NCI-H226 (cell line): ENCODE data around the gene IL1B.

Experiments used
- DNase-seq: peaks from one replicate; pipeline ENCODE4 v3.0.0-alpha.2; 2015

Gene IL1B

DNA sequence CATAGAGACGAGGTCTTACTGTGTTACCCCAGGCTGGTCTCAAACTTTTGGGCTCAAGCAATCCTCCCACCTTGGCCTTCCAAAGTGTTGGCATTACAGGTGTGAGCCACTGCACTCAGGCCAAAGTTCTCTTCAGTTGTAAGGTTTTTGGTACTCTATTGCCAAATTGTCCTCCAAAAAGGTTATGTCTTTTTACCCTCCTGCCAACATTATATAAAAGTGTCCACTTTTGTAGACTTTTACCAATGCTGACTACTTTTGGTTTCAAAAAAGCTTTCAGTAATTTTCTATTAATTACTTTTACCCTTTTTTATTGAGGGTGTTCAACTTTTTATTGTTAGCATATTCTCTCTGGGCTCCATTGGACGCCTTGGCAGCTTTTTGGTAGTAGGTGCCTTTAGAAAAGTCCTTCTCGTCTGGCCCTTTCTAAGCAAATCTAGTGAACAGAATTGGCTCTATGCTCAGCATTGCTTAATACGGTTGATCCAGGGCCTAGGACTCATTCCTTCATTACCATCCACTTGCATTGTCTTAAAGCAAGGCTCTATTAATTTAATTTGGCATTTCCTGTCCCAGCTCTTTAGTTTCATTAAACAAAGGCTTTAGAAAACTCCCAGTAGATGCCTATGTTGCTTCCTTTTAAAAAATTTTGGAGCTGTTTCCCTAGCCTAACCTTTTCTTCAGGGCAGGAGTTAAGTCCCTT, 35.5 kb downstream of the IL1B start:
- no peak for DNase-seq

DNA sequence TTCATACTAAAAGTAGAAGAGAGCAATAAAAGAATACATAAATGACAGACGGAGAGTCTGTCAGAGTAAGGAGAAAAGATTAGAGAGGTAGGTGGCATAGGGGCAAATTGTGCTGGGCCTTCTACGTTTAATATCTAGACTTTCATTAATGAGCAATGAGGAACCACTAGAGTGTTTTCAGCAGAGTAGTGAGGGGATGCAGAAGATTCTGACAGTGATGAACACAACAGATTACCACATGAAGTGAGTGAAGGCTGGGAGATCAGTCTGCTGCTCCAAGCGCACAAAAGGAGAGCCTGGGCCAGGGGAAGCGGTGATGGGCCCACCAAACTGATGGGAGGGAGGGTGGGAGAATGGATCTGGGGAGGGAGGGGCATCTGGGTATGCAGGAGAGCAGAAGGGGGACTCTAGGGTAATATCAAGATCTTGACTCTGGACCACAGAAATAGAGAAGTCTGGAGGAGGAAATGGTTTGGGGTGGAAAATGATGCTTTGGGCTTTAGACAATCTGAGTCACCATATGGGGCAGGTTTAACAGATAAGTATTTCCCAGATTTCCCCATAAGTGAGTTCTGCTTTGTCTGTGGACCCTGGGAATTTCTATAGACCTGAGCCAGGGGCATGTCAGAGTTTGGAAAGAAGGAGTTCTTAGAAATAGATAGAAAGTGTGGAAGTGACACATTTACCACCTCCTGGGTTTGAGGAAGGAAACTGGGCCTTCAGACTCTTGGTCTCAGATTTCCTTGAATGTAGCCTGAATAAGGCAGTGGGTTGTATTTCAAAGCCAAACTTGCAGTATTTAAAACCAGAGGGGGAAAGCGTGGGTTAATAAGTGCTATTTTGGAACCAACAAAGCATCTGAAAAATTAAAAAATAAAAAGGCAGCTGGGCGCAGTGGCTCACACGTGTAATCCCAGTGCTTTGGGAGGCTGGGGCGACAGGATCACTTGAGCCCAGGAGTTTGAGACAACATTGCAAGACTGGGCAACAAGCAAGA, 37.3 kb downstream of the IL1B start:
- peak; percentile 42 for DNase-seq

DNA sequence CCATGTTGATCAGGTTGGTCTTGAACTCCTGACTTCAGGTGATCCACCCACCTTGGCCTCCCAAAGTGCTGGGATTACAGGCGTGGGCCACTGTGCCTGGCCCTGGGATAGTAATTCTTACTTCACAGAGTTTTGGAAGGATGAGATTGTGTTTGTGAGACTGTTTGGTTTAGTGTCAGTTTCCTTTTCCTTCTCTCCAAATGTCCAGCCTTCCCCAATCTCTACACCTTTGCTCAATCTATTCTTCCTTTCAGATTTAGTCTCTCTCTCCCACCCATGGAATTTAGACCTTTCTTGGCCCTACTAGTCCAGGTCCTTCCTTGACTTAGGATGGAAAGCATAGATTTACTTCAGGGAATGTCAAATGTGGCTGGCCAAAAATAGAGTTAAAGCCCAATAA, 40.1 kb downstream of the IL1B start:
- DNase-seq: no peak

DNA sequence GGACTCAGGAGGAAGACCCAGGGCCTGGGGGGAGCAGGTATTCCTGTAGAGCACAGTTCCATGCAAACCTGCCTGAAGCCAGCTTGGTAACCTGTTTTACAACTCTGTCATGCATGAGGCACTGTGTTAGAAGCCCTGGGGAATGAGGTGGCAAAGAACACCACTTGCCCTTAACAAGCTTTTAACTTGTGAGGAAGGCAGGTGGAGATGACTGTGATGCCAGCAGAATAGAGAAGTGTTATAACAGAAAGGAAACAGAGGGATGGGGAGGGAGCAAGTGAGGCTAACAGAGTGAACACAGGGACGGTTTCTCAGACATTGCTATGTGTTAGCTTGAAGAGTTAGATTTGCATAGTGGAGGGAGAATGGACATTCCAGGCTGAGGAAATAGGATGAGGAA, 40.8 kb downstream of the IL1B start:
- DNase-seq: no peak

DNA sequence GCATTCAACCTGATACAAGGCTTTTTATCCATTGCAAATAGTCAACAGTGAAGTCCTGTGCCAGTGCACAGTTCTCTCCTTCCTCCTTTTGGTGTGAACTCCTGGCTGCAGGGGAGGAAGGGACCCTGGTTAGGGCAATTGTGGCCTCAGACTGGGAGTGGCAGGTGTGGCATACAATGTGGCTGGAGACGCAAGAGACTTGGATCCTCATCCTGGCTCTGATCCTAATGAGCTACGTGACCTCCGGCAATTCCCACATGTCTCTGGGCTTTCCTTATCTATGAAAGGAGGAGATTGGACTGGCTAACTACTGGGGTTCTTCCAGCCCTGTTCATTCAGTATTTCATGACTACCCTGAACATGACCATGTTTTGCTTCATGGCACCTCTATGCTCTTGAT, 41.7 kb downstream of the IL1B start:
- DNase-seq: peak; percentile 69

DNA sequence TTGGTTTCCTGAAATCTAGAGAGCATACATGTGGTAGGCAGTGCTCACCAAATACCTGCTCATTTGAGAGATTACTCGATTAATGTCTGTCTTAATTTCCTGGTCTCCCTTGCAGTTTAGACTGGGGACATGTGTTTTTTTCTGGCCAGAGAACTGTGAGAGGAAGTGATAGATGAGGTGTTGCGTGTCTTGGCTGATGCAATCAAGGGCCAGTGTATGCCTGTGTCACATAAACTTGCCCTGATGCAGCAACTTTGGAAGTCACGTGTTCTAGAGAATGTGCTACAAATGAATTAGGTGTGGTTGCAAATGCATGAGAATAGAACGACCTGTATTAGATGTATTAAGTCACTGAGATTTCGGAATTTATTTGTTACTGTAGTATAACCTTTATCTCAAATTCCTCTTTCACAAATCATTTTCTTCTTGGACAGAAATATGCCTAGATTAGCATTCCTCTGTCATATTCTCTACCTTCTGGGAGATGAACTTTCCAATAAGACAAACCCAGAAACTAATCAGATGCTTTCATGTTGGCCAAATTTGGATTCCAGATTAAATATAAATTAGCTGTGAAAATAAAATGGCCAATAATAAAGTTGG, 42.3 kb downstream of the IL1B start:
- peak; percentile 92 for DNase-seq

DNA sequence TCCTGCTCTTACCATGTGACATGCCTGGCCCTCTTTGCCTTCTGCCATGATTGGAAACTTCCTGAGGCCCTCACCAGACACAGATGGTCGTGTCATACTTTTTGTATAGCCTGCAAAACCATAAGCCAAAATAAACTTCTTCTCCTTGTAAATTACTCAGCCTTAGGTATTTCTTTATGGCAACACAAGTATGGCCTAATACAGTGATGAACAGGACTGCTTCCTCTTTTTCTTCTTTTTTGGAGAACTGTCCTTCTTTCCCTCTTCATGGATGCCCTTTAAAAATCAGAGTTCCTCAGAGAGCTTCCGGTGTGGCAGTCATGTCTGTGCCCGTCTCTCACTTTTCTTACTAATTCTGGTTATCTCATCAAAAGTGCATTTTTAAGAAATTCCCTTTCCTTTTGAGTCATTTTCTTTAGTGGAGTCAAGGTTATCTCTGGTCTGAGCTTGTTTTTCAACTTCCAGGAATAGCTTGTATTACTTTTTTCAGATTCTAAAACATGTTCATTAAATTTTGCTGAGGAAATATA, 43.1 kb downstream of the IL1B start:
- DNase-seq: peak; percentile 45

DNA sequence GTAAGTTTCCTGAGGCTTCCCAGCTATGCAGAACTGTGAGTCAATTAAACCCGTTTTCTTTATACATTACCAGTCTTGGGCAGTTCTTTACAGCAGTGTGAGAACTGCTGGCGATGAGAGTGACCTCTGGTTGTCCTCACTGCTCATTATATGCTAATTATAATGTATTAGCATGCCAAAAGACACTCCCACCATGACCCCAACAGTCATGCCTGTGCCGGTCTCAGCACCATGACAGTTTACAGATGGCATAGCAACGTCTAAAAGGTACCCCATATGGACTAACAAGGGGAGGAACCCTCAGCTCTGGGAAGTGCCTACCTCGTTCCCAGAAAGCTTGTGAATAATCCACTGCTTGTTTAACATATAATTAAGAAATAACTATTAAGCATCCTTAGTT, 44.2 kb downstream of the IL1B start:
- DNase-seq: no peak

DNA sequence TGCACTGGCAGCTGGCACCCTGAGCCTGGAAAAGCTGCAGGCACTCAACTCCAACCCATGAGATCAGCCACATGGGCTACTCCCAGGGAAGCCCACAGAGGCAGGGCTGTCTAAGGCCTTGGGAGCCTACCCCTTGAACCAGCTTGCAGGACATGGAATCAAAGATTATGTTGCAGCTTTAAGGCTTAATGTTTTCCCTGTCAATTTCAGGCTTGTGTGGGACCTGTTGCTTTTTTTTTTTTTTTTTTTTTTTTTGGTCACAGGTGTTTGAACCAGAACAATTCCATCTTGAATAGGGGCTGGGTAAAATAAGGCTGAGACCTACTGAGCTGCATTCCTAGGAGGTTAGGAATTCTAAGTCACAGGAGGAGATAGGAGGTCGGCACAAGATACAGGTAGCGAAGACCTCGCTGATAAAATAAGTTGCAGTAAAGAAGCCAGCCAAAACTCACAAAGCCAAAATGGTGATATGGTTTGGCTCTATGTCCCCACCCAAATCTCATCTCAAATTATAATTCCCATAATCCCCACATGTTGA, 44.8 kb downstream of the IL1B start:
- DNase-seq: no peak

DNA sequence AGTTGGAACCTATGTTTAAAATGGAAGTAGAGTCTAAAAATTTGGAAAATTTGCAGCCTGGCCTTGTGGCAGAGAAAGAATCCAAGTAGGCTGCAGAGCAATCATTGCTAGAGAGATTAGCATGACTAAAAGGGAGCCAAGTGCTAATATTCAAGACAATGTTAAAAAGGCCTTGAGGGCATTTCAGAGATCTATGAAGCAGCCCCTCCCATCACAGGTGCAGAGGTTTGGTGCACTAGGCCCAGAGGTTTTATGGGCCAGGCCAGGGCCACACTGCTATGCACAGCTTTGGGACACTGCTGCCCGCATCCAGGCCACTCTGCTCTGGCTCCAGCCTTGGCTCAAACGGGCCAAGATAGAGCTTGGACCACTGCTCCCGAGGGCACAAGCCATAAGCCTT, 45.6 kb downstream of the IL1B start:
- no peak for DNase-seq

DNA sequence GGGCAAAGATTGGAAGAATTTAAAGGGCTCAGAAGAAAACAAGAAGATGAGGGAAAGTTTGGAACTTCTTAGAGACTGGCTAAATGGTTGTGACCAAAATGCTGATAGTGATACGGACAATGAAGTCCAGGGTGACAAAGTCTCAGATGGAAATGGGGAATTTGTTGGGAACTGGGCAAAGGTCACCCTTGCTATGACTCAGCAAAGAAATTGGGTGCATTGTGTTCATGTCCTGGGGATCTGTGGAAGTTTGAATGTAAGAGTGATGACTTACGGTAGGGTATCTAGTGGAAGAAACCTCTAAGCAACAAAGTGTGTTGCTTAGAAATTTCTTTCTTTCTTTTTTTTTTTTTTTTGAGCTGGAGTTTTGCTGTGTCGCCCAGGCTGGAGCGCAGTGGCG, 46.3 kb downstream of the IL1B start:
- DNase-seq: no peak

DNA sequence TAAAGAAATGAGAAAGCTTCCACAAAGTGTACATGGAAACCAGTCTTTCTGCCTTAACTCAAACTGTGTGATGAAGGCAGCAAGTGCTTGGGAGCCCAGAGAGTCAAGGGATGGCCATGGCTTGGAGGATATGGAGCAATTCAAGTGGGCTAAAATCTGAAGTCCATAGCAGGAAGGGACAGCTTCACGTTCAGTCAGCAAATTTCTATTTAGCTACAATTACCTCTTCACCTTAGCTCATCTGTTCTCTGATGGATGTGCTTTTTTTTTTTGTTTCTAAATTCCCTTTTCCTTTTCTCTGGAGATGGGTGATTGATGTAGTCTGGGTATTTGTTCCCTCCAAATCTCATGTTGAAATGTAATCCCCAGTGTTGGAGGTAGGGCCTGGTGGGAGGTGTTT, 47.4 kb downstream of the IL1B start:
- no peak for DNase-seq

DNA sequence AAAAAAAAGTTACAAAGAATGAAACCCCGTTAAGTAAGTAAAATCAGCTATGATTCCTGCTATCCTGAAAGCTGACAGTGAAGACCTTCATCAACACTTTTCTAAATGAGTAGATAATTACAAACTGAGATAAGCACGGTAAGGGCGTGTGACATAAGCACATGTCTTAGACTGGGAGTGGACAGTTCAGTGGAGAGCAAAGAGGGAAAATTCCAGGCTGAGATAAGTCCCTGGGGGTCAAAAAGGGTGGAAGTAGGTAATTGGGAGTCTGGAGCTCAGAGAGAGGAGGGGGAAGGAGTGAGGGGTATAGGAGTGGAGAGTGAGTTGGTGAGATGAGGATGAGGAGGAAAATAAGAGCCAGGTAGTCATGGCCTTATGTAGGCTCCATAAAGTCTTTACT, 47.9 kb downstream of the IL1B start:
- no peak for DNase-seq

DNA sequence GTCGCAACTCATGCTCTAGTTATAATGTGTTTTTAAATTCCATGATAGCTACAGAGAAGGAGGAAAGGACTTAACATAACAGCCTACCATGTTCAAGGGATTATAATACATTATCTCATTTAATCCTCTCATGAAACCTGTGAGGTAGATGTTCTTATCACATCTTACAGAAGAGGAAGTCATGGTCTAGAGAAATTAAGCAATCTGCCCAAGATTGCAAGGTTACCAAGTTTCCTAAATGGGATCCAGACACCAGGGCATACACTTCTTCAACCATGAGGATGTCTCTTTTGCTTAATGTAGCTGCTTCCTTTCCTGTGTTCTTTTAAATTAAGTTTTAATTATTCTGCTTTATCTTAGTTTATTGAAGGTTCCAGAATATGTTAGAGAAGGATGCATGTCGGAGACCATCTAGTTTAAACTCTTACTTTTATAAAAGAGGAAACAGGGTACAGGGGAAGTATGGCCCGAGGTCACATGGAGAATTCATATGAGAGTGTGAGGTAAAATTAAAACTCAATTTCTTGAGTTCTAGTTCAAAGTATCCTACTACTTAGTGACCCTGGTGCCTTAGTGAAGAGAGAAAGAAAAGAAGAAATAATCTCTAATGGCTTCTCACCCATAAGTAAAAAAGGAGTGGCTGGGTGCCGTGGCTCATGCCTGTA, 48.7 kb downstream of the IL1B start:
- no peak for DNase-seq

DNA sequence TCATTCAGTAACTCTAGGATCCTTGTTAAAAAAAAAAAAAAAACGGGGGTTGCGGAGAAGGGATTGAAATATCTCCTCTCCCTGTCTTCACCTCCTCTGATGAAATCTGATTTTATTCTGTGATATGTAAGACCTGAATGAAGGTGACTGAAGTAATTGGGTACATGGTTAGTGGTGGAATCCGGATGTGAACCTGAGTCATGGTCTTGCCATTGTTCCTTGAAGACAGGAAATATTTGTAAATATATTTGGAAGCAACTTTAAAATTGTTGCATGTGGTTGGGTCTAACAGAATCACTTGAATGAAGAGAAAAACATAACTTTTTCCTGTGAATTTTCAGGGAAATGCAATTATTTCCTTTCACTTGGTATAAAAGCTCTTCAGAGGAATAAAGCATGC, 49.3 kb downstream of the IL1B start:
- DNase-seq: no peak

DNA sequence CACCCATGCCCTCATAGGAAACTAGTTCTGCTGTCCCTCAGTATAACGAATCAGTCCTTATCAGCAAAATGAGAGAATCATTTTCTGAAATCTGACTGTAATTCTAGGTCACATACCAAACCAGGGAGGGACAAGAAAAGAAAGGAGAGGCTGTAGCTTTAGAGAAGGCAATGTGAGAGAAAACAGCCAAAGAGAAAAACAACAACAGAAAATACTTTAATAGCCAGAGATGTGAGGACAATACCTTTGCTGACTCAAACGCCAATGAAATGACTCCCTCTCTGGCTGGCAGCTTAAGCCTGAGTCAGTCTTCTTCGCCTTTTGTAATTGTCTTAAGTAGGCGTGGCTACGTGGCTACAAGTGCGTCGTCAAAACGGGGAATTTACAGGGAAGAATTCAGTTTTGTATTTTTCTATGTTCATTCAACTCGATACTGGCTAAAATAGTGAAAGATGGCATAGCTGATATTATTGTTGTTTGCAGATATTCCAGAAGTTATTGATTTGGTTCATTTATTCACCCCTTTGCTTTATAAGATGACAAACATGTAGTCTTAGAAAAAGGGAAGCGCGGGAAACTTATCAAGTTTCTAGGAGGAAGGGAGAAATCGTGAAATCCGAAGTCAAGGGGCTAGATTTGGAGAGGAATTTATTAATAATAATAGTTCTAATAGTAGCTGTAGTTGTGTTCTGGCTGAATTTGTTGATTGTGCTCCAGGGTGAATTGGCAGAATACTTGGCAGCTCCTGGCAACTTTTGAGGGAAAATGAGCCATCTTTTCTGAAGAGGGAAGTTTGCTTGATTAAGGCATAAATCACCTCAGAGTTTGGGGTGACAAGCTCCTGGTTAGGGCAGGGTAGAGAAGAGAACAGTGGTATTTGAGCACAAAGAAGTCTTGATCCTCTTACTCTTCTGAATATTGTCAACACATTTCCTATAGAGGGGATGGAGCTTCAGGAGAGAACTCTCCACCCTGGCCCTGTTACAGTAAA, 52.1 kb downstream of the IL1B start, which contains the start of gene IL1A:
Gene IL1A, minus strand, starts transcription at position 295 of the 991 bp plus-strand sequence. CDS start 723 bp downstream, outside the sequence.
- peak; percentile 79 for DNase-seq

DNA sequence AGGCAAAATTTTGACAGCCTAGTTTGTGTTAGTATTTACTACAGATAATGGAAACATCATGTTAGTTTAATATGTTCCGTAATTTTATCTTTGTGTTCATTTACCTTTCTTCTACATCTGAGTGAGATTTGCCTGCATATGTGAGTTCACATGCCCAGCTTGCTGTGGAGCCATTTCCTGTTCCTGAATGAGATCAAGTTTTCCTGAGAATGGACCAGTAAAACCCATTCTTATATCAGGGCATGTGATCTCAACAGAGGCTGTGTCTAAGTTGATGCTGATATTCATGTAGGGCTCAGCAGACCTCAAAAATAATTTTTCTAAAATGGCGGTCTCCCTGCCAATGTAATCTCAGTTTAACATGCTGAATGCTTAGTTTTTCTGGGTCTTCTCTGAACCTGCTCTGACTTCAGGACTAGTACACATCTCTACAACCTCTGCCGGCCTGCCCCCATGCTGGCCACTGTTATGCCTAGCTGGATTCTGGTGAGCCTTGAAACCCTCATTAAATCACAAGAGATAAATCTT, 53.3 kb downstream of the IL1B start:
- DNase-seq: no peak

DNA sequence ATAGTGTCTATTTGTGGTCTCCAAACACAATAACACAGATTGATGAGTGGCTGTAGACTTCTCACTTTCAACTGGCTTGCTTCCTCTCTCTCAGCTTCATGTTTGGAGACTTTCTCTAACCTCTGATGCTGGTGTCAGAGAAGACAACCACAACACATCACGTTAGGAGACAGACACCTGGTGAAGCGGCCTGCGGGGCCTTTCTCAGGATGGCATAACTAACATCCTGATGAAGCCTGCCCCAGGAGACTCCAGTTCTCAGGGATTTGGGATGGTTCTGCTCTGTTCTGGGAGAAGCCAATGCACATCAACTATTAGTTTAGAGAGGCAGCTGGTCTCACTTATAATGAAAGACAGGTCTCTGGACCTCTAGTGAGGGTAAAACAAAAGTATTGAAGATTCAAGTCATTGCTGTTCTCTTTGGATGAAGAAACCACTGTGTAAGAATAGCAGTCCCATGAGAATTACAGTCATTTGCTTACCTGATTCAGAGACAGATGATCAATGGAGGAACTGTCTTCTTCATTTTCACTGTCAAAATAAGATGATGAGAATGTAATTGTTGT, 54.3 kb downstream of the IL1B start:
- no peak for DNase-seq
